CD4-positive, alpha-beta T cell (primary cell): ENCODE data around the gene FARP1. TPM values are rescaled to one million over a fixed set of nuclear protein-coding genes. Genes with fewer than 3 reads are reported as not detected.

Experiments used
- ATAC-seq: fragments of 200-7000 bp; cut with Tn5 transposase; one replicate; pipeline ENCODE4 v1.10.0; 2022; ENCODE audit warnings: mild to moderate bottlenecking; ENCODE audit not compliant: poor library complexity
- CTCF ChIA-PET: fragments of 350-600 bp; sonication (Branson Sonifier 250); formaldehyde crosslinking; loops from one replicate; lab custom pipeline; 2021; ENCODE audit warnings: antibody characterized with exemption, inconsistent platforms; lab: Charles Lee
- POLR2A ChIA-PET: fragments of 350-600 bp; sonication (Branson Sonifier 250); formaldehyde crosslinking; loops from one replicate; lab custom pipeline; 2021; ENCODE audit warnings: antibody characterized with exemption, inconsistent platforms; lab: Charles Lee
- DNase-seq, 14 experiments: peaks; one replicate each; pipeline ENCODE4 v3.0.0-alpha.2; 2013 to 2020; ENCODE audit warnings: mixed read lengths in 2 of 14
- H3K27ac ChIP-seq, 2 donors: one replicate each; pipeline versions ENCODE4 v1.5.1 to v1.7.0; 2013; ENCODE audit warnings: low read length in 2 of 2, low read depth in 1 of 2, mild to moderate bottlenecking in 1 of 2
- H3K27me3 ChIP-seq, 2 experiments: 1 replicate in 1 of 2; 2 replicates in 1 of 2; pipeline versions ENCODE4 v1.6.1 to v1.7.0; 2013; ENCODE audit warnings: low read length in 2 of 2, control low read depth in 1 of 2, mild to moderate bottlenecking in 1 of 2, moderate library complexity in 1 of 2; ENCODE audit not compliant: insufficient read depth in 2 of 2, control insufficient read depth in 1 of 2
- H3K36me3 ChIP-seq: one replicate; pipeline ENCODE4 v1.6.1; 2013; ENCODE audit warnings: low read length, control low read depth; ENCODE audit not compliant: insufficient read depth
- H3K4me1 ChIP-seq: one replicate; pipeline ENCODE4 v1.6.1; 2013; ENCODE audit warnings: low read length, control low read depth; ENCODE audit not compliant: insufficient read depth
- H3K4me3 ChIP-seq: one replicate; pipeline ENCODE4 v1.5.1; 2013; ENCODE audit warnings: mild to moderate bottlenecking, low read length, moderate library complexity
- H3K9me3 ChIP-seq, 2 experiments: 1 replicate in 1 of 2; 2 replicates in 1 of 2; pipeline versions ENCODE4 v1.6.1 to v1.7.0; 2013; ENCODE audit warnings: low read length in 2 of 2, mild to moderate bottlenecking in 2 of 2, control low read depth in 1 of 2, moderate library complexity in 1 of 2; ENCODE audit not compliant: control insufficient read depth in 1 of 2, insufficient read depth in 1 of 2
- H3K27ac Mint-ChIP-seq: one replicate; pipeline ENCODE4 v1.8.0; 2020; ENCODE audit warnings: mixed read lengths
- H3K27me3 Mint-ChIP-seq: one replicate; pipeline ENCODE4 v1.8.0; 2021; ENCODE audit warnings: mixed read lengths
- H3K36me3 Mint-ChIP-seq: one replicate; pipeline ENCODE4 v1.8.0; 2021; ENCODE audit warnings: low read depth, mixed read lengths
- H3K4me1 Mint-ChIP-seq: one replicate; pipeline ENCODE4 v1.8.0; 2021; ENCODE audit warnings: low read depth, mixed read lengths
- H3K4me3 Mint-ChIP-seq: one replicate; pipeline ENCODE4 v1.8.0; 2020; ENCODE audit warnings: mild to moderate bottlenecking, mixed read lengths
- H3K9me3 Mint-ChIP-seq: one replicate; pipeline ENCODE4 v1.8.0; 2020; ENCODE audit warnings: mixed read lengths
- intact Hi-C, 2 experiments: fragments of 100-400 bp; cut with DNase I in 1 of 2; cut with micrococcal nuclease in 1 of 2; formaldehyde crosslinking; loops; one replicate each; pipeline versions ENCODE4 v1.15.1 to v1.9.0; 2023 to 2025; cut with DNase I, micrococcal nuclease
- total RNA-seq, 174 experiments: library from RNA in 2 of 174; stranded (reverse) in 2 of 174; gene quantifications; one replicate each; pipeline ENCODE4 v1.2.3 and lab custom pipeline; 2021 to 2026
- TF ChIP-seq, protein P1 (sequence below): fragments of 200-600 bp; IDR thresholded peaks from one replicate; pipeline ENCODE4 v1.8.0; 2022; ENCODE audit warnings: antibody characterized with exemption, mild to moderate bottlenecking

FARP1 gene
- total RNA-seq, 2 experiments from 2014 or later, result 0.30 TPM; not detected in 1

DNA sequence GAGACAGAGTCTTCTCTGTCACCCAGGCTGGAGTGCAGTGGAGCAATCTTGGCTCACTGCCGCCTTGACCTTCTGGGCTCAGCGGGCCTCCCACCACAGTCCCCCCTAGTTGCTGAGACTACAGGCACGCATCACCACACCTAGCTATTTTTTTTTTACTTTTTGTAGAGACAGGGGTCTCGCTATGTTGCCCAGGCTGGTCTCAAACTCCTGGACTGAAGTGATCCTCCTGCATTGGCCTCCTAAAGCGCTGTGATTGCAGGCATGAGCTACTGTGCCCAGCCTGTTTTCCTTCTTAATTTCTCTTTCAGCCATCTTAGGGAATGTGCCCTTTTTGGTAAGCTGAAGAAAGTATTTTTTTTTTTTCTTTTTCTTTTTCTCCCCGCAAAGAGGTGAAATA, 76.8 kb downstream of the FARP1 start:
- Histone ChIP-seq H3K27me3 (no peaks in the 10 kb centered on the region), H3K9me3 (no peaks in the 10 kb centered on the region), H3K27ac (no peak overlapping the region), H3K36me3 (no peaks in the 10 kb centered on the region), H3K4me1 (no peaks in the 10 kb centered on the region), H3K4me3 (no peak overlapping the region)
- Mint-ChIP-seq H3K36me3 (no peaks in the 10 kb centered on the region), H3K4me3 (no peak overlapping the region), H3K4me1 (no peaks in the 10 kb centered on the region), H3K9me3 (no peaks in the 10 kb centered on the region), H3K27me3 (peaks cover 19% of the 10 kb centered on the region), H3K27ac (no peak overlapping the region)
- ChIA-PET POLR2A (no interaction called here), CTCF (no interaction called here)
- intact Hi-C loops, result no loop called here
- TF ChIP-seq, protein P1, sequence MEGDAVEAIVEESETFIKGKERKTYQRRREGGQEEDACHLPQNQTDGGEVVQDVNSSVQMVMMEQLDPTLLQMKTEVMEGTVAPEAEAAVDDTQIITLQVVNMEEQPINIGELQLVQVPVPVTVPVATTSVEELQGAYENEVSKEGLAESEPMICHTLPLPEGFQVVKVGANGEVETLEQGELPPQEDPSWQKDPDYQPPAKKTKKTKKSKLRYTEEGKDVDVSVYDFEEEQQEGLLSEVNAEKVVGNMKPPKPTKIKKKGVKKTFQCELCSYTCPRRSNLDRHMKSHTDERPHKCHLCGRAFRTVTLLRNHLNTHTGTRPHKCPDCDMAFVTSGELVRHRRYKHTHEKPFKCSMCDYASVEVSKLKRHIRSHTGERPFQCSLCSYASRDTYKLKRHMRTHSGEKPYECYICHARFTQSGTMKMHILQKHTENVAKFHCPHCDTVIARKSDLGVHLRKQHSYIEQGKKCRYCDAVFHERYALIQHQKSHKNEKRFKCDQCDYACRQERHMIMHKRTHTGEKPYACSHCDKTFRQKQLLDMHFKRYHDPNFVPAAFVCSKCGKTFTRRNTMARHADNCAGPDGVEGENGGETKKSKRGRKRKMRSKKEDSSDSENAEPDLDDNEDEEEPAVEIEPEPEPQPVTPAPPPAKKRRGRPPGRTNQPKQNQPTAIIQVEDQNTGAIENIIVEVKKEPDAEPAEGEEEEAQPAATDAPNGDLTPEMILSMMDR, result no peak
- ATAC-seq, result no peak
- no peak for DNase-seq

DNA sequence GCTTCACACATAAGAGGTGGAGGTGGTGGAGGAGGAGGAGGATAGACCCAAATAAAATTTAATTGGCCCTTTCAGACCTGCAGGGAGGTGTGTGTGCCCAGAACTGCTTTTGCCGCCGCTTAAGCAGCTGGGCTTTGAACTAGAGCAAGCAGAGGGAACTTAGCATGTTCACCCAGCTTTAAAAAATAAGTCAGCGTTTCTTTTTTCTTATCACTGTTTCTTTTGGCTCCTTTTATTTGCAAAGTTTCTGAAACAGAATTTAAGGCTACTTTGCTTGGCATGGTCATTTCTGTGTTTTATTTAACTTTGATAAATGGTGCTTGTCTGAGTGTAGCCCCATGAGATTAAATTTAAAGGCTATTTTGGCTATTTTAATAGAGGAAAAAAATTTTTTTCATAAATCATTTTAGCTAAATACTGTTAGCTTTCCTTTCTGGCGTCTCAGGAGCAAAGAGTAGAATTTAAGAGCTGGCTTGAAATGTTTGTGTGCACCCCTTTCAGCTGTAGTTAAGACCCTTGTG, 77.4 kb downstream of the FARP1 start:
- no peak overlapping the region for H3K27ac ChIP-seq
- no peaks in the 10 kb centered on the region for H3K36me3 ChIP-seq
- DNase-seq (no peak), ATAC-seq (no peak)
- Mint-ChIP-seq H3K4me3 (no peak overlapping the region), H3K36me3 (no peaks in the 10 kb centered on the region), H3K4me1 (no peaks in the 10 kb centered on the region), H3K27ac (no peak overlapping the region), H3K9me3 (no peaks in the 10 kb centered on the region), H3K27me3 (peaks cover 20% of the 10 kb centered on the region)
- POLR2A ChIA-PET, result no interaction called here
- H3K27me3 ChIP-seq, result no peaks in the 10 kb centered on the region
- H3K4me1 ChIP-seq, result no peaks in the 10 kb centered on the region
- TF ChIP-seq, protein P1, result no peak
- CTCF ChIA-PET, result no interaction called here
- H3K4me3 ChIP-seq, result no peak overlapping the region
- no peaks in the 10 kb centered on the region for H3K9me3 ChIP-seq
- intact Hi-C loops, result no loop called here

DNA sequence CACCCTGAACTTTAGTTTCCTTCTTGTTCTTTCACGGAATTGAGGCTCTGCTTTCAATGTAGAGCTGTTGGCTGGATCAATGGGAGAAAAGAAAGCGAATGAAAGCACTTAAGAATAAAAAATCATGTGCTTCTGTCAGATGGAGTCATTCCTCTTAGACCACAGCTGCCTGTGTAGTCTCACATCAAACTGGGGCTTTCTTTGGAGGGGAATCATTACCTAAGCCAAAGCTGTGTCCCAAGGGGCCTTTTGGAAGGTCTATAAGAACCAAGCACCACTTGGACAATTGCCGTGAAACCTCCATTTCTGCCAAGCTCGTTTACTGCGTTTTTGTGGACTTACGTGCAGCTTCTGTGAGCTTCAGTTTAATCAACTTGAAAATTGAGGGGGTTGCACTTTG, 78.3 kb downstream of the FARP1 start:
- intact Hi-C loops, result no loop called here
- Mint-ChIP-seq H3K36me3 (no peaks in the 10 kb centered on the region), H3K4me1 (no peaks in the 10 kb centered on the region), H3K4me3 (no peak overlapping the region), H3K27ac (no peak overlapping the region), H3K9me3 (no peaks in the 10 kb centered on the region), H3K27me3 (peaks cover 29% of the 10 kb centered on the region)
- Histone ChIP-seq H3K9me3 (no peaks in the 10 kb centered on the region), H3K4me3 (no peak overlapping the region), H3K36me3 (no peaks in the 10 kb centered on the region), H3K27ac (no peak overlapping the region), H3K4me1 (no peaks in the 10 kb centered on the region), H3K27me3 (no peaks in the 10 kb centered on the region)
- ATAC-seq, result no peak
- ChIA-PET POLR2A (no interaction called here), CTCF (no interaction called here)
- no peak for DNase-seq
- TF ChIP-seq, protein P1, result no peak
